Heart left ventricle (tissue), 16 donors: Measurements from ENCODE around the gene NAALADL2. TPM values are rescaled to one million over a fixed set of nuclear protein-coding genes. Genes with fewer than 3 reads are reported as not detected.
A peak's percentile ranks its signal among the peaks of the same experiment; 100 is the strongest.

Experiments used
- ATAC-seq, 4 donors: fragments of 200-7000 bp; cut with Tn5 transposase; one replicate each; pipeline ENCODE4 v1.9.1; 2020 to 2022; ENCODE audit warnings: moderate library complexity in 4 of 4, mild to moderate bottlenecking in 3 of 4, moderate number of reproducible peaks in 1 of 4
- DNase-seq, 5 donors: peaks; one replicate each; pipeline ENCODE4 v3.0.0-alpha.2; 2020
- H3K27ac ChIP-seq, 12 donors: fragments of 200-600 bp; sonication (generic) in 4 of 12; one replicate each; pipeline versions ENCODE4 v1.5.0 to v1.8.0; 2016 to 2022; ENCODE audit warnings: mild to moderate bottlenecking in 2 of 12
- H3K27me3 ChIP-seq, 9 donors: fragments of 200-600 bp; sonication (generic) in 2 of 9; one replicate each; pipeline versions ENCODE4 v1.5.1 to v1.8.0; 2016 to 2022; ENCODE audit warnings: mild to moderate bottlenecking in 3 of 9
- H3K36me3 ChIP-seq, 9 donors: fragments of 200-600 bp; sonication (generic) in 2 of 9; one replicate each; pipeline versions ENCODE4 v1.5.0 to v1.8.0; 2018 to 2022; ENCODE audit warnings: mild to moderate bottlenecking in 2 of 9
- H3K4me1 ChIP-seq, 12 donors: fragments of 200-600 bp; sonication (generic) in 4 of 12; one replicate each; pipeline versions ENCODE4 v1.5.0 to v1.8.0; 2016 to 2022; ENCODE audit warnings: mild to moderate bottlenecking in 3 of 12
- H3K4me3 ChIP-seq, 12 donors: fragments of 200-600 bp; sonication (generic) in 4 of 12; one replicate each; pipeline versions ENCODE4 v1.5.0 to v1.8.0; 2017 to 2022; ENCODE audit warnings: mild to moderate bottlenecking in 9 of 12, moderate library complexity in 4 of 12
- H3K9me3 ChIP-seq, 12 donors: fragments of 200-600 bp; sonication (generic) in 4 of 12; one replicate each; pipeline versions ENCODE4 v1.5.0 to v1.8.0; 2016 to 2022; ENCODE audit warnings: mild to moderate bottlenecking in 1 of 12
- CTCF ChIP-seq, 12 donors: fragments of 200-600 bp; sonication (generic) in 4 of 12; IDR thresholded peaks; one replicate each; pipeline versions ENCODE4 v1.5.0 to v1.8.0; 2018 to 2022; ENCODE audit warnings: antibody characterized with exemption in 12 of 12, mild to moderate bottlenecking in 5 of 12
- POLR2A ChIP-seq, 2 donors: fragments of 450-650 bp; IDR thresholded peaks; one replicate each; pipeline ENCODE4 v1.6.1; 2017; ENCODE audit warnings: antibody characterized with exemption in 2 of 2, mild to moderate bottlenecking in 2 of 2, moderate library complexity in 2 of 2
- WGBS, 4 donors: extraction: QIAGEN DNeasy Blood & Tissue Kit in 2 of 4; methylation state at CpG; one replicate each; pipeline versions ENCODE4 v1.1.5 to v1.1.7; 2013 to 2018; 5-methylcytosine and 5-hydroxymethylcytosine counted together
- intact Hi-C, 10 donors: fragments of 100-400 bp; cut with DNase I; formaldehyde crosslinking; loops; one replicate each; pipeline versions ENCODE4 v1.11.1 to v1.14.2; 2022
- polyA plus RNA-seq, 2 donors: library from polyadenylated mRNA; stranded (reverse); fragments of 200-250 nt; gene quantifications; one replicate each; pipeline ENCODE4 v1.2.3, GENCODE V29; 2013
- total RNA-seq, 9 donors: library from RNA; depleted of rRNA in 2 of 9; stranded (reverse); fragments of >200 nt in 2 of 9; fragmentation: NEBNext Ultra II Directional in 3 of 9; extraction: Animal tissue kit (Norgen Biotek cat#: 25700) in 3 of 9; gene quantifications; one replicate each; pipeline versions ENCODE4 v1.1.0 to v1.2.4, GENCODE V29; 2016 to 2023
- donor health status: ischemic (EF 13 %, LVEDD 7.1; RV severe dilation, severe dysfunction).
- donor health status: healthy with polysubstance abuse.
- donor health status: DM: no; HTN: yes; CAD: no.
- donor health status: DM: no; HTN: no; CAD: no.
- donor health status: ischemic (EF 25% LVEDD 6.9; RV normal size, moderate dysfunction).
- donor health status: ischemic (EF 25% LVEDD 5.7; RV mildly dilated, moderate dysfunction).
- donor health status: healthy.
- donor health status: DM: yes; HTN: yes; CAD: no.
- donor health status: ischemic (EF 35%, LVEDD 5.7; RV mildly dilated, moderate dysfunction).
- donor health status: nonischemic (EF 11% LVEDD 7.7; RV severe dilation, severe dysfunction).
- donor health status: DM: yes; HTN: yes; CAD: no.
- donor health status: PGD.
- donor health status: ischemic (EF 29% LVEDD 5.4; RV normal size, mild dysfunction).
- donor health status: nonischemic (EF 23%, LVEDD 6.1; RV moderate dilation, normal function).

The NAALADL2 gene
- total and polyA plus RNA-seq, 11 donors: 0.23 to 8.5 (median 3.0) TPM

- DNase-seq (no peak), ATAC-seq (no peak)
- 80 to 90% (median 83%) methylated on average over 1 of the region's 1 CpG for WGBS, 4 donors
- no peak overlapping the region for H3K27ac ChIP-seq
- no peaks in the 10 kb centered on the region for H3K27me3 ChIP-seq
- H3K4me3 ChIP-seq: no peak overlapping the region
- no peaks in the 10 kb centered on the region for H3K36me3 ChIP-seq
- no peaks in the 10 kb centered on the region for H3K9me3 ChIP-seq
- peaks cover 0 to 7% (median 0%) of the 10 kb centered on the region in 12 donors for H3K4me1 ChIP-seq
- intact Hi-C loops: no loop called here
- TF ChIP-seq POLR2A (IDR thresholded peaks at IDR 0.05) (no peak), CTCF (IDR thresholded peaks at IDR 0.05) (no peak)
Measured at GRCh38 chr3:174858353-174858752, 781 bp upstream of the NAALADL2 start.

GRCh38 chr3:174859756-174860155 lies 622 bp downstream of the NAALADL2 start:
- DNase-seq (no peak), ATAC-seq (no peak)
- 89 to 94% (median 91%) methylated on average over 3 of the region's 3 CpGs for WGBS, 4 donors
- H3K9me3 ChIP-seq: no peaks in the 10 kb centered on the region
- no peaks in the 10 kb centered on the region for H3K36me3 ChIP-seq
- H3K4me3 ChIP-seq: no peak overlapping the region
- TF ChIP-seq CTCF (IDR thresholded peaks at IDR 0.05) (no peak), POLR2A (IDR thresholded peaks at IDR 0.05) (no peak)
- H3K4me1 ChIP-seq: peaks cover 0 to 7% (median 0%) of the 10 kb centered on the region in 12 donors
- H3K27me3 ChIP-seq: no peaks in the 10 kb centered on the region
- intact Hi-C loops: no loop called here
- no peak overlapping the region for H3K27ac ChIP-seq

- ATAC-seq: peak in 2 of 4 donors; percentile 36 to 45
Measured at GRCh38 chr3:174862101-174862500, 3.0 kb downstream of the NAALADL2 start.

GRCh38 chr3:174862666-174863065 lies 3.5 kb downstream of the NAALADL2 start:
- ATAC-seq: peak in 3 of 4 donors; percentile 28 to 75 (median 55)
- intact Hi-C loops: no loop called here

More at GRCh38 chr3:174862101-174862500, 3.0 kb downstream of the NAALADL2 start:
- DNase-seq: no peak
- WGBS, 4 donors: 64 to 77% (median 65%) methylated on average over 3 of the region's 3 CpGs
- intact Hi-C loops: no loop called here
- TF ChIP-seq POLR2A (IDR thresholded peaks at IDR 0.05) (no peak), CTCF (IDR thresholded peaks at IDR 0.05) (peak in 1 of 12 donors; percentile 9)
- H3K4me3 ChIP-seq: no peak overlapping the region
- H3K9me3 ChIP-seq: no peaks in the 10 kb centered on the region
- no peak overlapping the region for H3K27ac ChIP-seq
- H3K36me3 ChIP-seq: no peaks in the 10 kb centered on the region
- no peaks in the 10 kb centered on the region for H3K27me3 ChIP-seq
- H3K4me1 ChIP-seq: peaks cover 0 to 7% (median 0%) of the 10 kb centered on the region in 12 donors

More at GRCh38 chr3:174862666-174863065, 3.5 kb downstream of the NAALADL2 start:
- H3K4me3 ChIP-seq: no peak overlapping the region
- WGBS, 4 donors: 18 to 34% (median 29%) methylated on average over 3 of the region's 3 CpGs
- H3K4me1 ChIP-seq: peaks cover 0 to 7% (median 0%) of the 10 kb centered on the region in 12 donors
- H3K9me3 ChIP-seq: no peaks in the 10 kb centered on the region
- no peaks in the 10 kb centered on the region for H3K27me3 ChIP-seq
- H3K36me3 ChIP-seq: no peaks in the 10 kb centered on the region
- H3K27ac ChIP-seq: no peak overlapping the region
- no peak for DNase-seq
- TF ChIP-seq POLR2A (IDR thresholded peaks at IDR 0.05): no peak
- TF ChIP-seq CTCF (IDR thresholded peaks at IDR 0.05): no peak
